Stimulated activated CD4-positive, alpha-beta T cell treated with anti-CD3 and anti-CD28 coated beads, Interleukin-1b, Interleukin-23, amount 100 ng/mL, for 1 hour (primary cell): Measurements from ENCODE around the gene MAP3K15.

Experiments used
- DNase-seq, 2 donors: peaks; one replicate each; pipeline ENCODE4 v3.0.0-alpha.2; 2020; ENCODE audit warnings: low read depth in 2 of 2

Gene MAP3K15

GRCh38 chrX:19514791-19515614 lies at the start of gene MAP3K15:
Gene MAP3K15 (minus strand): TSS chrX:19515508. CDS start chrX:19515261, 247 bp downstream.
- no peak for DNase-seq

GRCh38 chrX:19564606-19565005 lies 49.3 kb upstream of the MAP3K15 start:
- no peak for DNase-seq

- no peak for DNase-seq
Measured at GRCh38 chrX:19563746-19564145, 48.4 kb upstream of the MAP3K15 start.

GRCh38 chrX:19563327-19563726 lies 48.0 kb upstream of the MAP3K15 start:
- no peak for DNase-seq

GRCh38 chrX:19560611-19561010 lies 45.3 kb upstream of the MAP3K15 start:
- no peak for DNase-seq

- DNase-seq: no peak
Measured at GRCh38 chrX:19557822-19558221, 42.5 kb upstream of the MAP3K15 start.

- DNase-seq: no peak
Measured at GRCh38 chrX:19556202-19556601, 40.9 kb upstream of the MAP3K15 start.

- no peak for DNase-seq
Measured at GRCh38 chrX:19555683-19556082, 40.4 kb upstream of the MAP3K15 start.

- no peak for DNase-seq
Measured at GRCh38 chrX:19555236-19555635, 39.9 kb upstream of the MAP3K15 start.

- DNase-seq: no peak
Measured at GRCh38 chrX:19554786-19555185, 39.5 kb upstream of the MAP3K15 start.

GRCh38 chrX:19552793-19553192 lies 37.5 kb upstream of the MAP3K15 start:
- no peak for DNase-seq

GRCh38 chrX:19549838-19550237 lies 34.5 kb upstream of the MAP3K15 start:
- no peak for DNase-seq

GRCh38 chrX:19548934-19549333 lies 33.6 kb upstream of the MAP3K15 start:
- no peak for DNase-seq

GRCh38 chrX:19548279-19548678 lies 33.0 kb upstream of the MAP3K15 start:
- DNase-seq: no peak

- no peak for DNase-seq
Measured at GRCh38 chrX:19545651-19546050, 30.3 kb upstream of the MAP3K15 start.

GRCh38 chrX:19544693-19545305 lies 29.5 kb upstream of the MAP3K15 start:
- DNase-seq: no peak

GRCh38 chrX:19543951-19544381 lies 28.7 kb upstream of the MAP3K15 start:
- no peak for DNase-seq

GRCh38 chrX:19543020-19543715 lies 27.9 kb upstream of the MAP3K15 start:
- no peak for DNase-seq

GRCh38 chrX:19541931-19542330 lies 26.6 kb upstream of the MAP3K15 start:
- no peak for DNase-seq

- no peak for DNase-seq
Measured at GRCh38 chrX:19541196-19541595, 25.9 kb upstream of the MAP3K15 start.

GRCh38 chrX:19540076-19540475 lies 24.8 kb upstream of the MAP3K15 start:
- DNase-seq: no peak

GRCh38 chrX:19539665-19540064 lies 24.4 kb upstream of the MAP3K15 start:
- DNase-seq: no peak

- DNase-seq: no peak
Measured at GRCh38 chrX:19535476-19535875, 20.2 kb upstream of the MAP3K15 start.
